GM21360 (cell line): Measurements from ENCODE around the gene MAL.
A peak's percentile ranks its signal among the peaks of the same experiment; 100 is the strongest.

ENCODE experiments used
- ATAC-seq: cut with Tn5 transposase; IDR thresholded peaks from one replicate; pipeline ENCODE4 v1.9.1; 2021; ENCODE audit warnings: mild to moderate bottlenecking, moderate library complexity; ENCODE audit not compliant: unreplicated experiment

The MAL gene

GRCh38 chr2:95015261-95015912 is 10.1 kb upstream of the MAL start:
- ATAC-seq = no peak

DNA sequence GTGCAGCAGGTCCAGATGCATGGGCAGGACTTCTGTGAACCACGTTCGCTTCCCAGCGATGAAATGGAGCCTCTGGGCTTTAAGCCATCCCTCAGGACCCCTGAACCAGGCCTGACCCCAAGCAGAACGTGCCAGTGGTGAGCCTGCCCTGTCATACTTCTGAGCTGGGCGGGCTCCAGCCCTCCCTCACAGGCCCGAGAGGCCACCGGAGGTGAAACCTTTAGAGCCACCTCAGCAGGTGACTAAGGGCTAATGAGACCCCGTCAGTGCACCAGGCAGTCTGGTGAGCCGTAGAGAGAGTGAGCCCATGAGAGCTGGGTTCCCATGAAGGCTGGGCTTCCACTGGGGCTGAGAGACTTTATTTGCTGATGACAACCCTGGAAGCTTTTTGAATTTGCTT is 8.9 kb upstream of the MAL start:
- ATAC-seq = no peak

GRCh38 chr2:95017071-95017501 is 8.4 kb upstream of the MAL start:
- ATAC-seq = no peak

DNA sequence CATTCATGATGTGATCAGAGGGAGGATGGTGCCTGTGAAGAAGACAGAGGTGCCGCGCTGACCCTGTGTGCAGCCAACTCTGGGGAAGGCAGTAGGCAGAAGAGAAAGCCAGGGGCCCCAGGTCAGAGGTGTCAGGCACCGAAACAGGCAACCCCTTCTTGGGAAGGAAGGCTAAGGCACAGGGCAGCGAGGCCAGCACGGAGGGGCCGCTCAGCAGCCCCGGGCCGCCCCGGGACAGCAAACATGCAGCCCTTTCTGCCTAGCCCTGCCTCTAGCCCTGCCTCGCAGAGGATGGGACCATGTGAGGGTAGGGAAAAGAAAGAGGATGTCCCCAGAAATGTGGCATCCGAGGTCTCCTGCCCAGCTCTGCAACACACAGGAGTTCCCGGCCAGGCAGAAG is 7.7 kb upstream of the MAL start:
- no peak for ATAC-seq

DNA sequence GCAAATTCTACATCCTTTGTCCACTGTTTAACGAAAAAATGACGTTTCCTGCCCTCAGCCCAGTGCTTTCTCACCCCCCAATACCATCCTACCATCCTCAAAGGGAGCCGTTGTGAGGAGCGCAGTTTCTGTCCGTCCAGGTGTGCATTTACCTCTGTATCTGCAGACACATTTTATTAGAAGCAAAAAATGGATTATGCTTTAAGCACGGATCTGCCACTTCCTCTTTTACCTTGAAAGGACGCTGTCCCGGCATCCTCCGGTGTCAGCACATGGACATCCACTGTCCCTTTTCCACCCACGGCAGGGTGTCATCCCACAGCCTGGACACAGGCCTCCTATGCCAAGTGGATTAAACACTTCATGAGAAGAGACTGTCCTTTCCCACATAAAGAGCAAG is 7.2 kb upstream of the MAL start:
- no peak for ATAC-seq

GRCh38 chr2:95018861-95019550 is 6.5 kb upstream of the MAL start:
- ATAC-seq = no peak

- no peak for ATAC-seq
Observed at GRCh38 chr2:95019572-95019971, 5.9 kb upstream of the MAL start.

- no peak for ATAC-seq
Observed at GRCh38 chr2:95020275-95021022, 5.1 kb upstream of the MAL start.

DNA sequence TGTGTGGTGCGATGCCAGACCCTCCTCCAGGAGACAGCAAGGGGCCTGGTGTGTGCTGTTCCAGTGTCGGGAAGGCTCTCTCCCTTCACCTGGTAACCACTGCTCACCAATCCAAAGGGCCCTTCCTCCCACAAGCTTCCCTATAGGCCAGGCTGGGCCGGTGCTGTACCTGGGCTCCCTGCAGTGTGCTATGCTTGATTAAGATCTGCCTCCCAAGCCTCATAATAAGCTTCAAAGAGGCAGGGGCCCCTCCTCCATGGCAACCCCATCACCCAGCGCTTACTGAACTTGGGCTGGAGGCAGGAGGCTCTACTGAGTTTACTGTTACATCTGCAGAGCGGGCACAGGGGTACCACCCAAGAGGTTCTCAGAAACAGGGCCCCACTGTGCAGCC is 4.5 kb upstream of the MAL start:
- no peak for ATAC-seq

- no peak for ATAC-seq
Observed at GRCh38 chr2:95021847-95022246, 3.7 kb upstream of the MAL start.

GRCh38 chr2:95022309-95023221 is 2.9 kb upstream of the MAL start:
- ATAC-seq = peak; percentile 84

DNA sequence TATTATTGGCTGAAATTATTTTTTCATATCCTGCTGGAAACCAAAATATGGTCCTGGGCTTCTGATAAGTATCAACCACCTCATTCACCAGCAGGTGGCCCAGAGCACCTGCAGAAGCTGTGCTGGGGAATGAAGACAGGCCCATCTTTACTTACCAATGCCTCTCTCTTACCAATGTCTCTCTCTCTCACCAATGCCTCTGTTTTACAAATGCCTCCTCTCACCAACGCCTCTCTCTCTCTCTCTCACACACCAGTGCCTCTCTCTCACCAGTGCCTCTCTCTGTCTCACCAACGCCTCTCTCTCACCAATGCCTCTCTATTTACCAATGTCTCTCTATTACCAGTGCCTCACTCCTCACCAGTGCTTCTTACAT is 2.3 kb upstream of the MAL start:
- no peak for ATAC-seq

DNA sequence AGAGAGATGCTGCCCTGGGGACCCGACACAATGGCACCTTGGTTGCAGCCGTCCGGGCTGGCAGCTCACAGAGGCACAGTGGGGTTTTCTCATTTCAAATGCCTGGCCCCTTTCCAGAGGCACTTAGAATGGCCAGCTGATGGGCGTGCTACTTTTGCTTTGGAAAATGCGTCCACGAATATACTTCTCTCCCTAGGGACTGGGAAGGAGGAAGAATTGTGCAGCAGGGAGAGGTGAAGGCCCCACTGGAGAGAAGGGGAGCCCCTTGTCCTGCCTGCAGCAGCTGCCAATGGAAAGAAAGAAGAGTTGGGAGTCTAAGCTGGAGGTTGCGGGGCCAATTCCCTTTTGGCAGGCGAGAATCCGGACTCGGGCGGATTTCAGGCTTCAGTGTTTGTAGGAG is 1.1 kb upstream of the MAL start:
- no peak for ATAC-seq

DNA sequence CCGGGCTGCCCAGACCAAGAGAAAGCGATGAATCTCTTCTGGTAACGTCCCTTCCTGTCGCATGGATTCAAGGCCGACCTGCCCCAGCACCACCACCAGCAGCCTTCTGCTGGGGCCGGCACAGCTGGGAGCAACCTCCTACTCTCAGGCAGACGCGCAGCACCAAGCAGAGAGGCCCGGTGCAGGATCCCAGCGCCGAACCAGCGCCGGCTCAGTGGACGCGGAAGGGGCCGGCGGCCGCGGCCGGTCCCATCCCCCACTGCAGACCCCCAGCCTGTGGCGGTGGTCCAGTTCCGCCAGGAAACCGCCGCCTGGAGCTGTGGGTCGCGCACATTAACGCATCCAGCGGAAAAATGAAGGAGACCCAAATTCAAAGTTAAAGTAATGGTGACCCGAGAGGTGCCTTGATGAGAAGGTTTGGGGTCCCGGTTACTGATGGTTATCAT is 525 bp upstream of the MAL start:
- ATAC-seq = no peak

DNA sequence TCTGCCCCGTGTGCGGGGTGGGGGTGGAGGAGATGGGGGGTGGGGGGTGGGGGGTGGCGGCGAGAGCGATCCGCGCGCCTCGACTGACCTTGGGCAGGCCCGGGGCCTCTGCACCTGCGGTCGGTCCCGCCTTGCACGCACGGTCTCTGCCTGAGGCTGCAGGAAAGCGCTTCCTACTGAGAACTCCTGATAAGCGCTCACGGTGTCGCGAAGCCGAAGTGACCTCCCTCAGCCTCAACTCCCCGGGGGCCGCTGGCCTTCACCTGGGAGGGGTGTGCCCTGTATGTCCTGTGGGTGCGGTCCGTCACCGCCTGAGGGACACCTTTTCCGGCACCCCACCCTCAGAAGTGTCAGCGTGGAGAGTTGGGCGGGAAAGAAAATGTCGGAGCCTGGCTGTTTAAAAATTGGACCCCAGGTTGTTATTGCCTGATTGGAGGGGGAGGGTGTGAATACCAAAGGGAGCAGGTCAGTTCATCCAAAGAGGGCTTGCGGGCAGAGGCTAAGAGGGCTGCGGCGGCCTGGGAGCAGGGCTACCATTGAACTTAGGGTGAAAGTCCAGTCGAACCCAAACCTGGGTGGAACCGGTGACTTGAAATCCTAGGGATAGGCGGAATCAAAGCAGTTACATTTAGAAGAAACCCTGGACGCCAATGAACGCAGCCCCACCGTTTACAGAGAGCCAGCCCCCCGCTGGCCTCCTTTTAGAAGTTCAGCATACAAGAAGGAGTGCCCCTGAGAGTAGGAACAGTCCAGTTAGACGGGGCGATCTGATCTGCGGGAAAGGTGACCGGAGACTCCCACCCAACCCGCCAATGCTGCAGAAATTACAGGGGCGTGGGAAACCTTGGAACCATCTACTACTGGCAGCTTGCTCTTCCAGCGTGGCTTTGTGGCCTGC is 1.2 kb downstream of the MAL start:
- no peak for ATAC-seq

GRCh38 chr2:95027369-95027720 is 1.8 kb downstream of the MAL start:
- ATAC-seq = no peak

DNA sequence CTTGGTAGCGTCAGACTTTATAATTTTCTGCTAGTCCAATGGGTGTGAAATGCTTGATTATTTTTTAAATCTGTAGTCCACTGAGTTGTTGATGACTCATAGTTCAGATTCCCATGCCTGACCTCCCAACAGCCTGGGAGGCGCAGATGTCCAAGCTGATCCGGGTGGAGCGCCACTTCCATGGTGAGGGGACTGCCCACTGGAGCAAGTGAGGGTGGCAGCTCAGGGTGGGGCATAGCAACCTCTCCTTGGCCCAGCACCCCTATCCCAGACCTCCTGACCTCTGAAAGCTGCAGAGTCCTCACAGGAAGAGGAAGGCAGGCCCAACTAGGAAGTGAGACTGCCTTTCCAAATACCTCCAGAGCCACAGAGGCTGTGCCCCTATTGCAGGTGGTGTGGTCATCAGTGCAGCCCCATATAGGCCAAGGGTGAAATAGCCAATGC is 4.4 kb downstream of the MAL start:
- no peak for ATAC-seq

DNA sequence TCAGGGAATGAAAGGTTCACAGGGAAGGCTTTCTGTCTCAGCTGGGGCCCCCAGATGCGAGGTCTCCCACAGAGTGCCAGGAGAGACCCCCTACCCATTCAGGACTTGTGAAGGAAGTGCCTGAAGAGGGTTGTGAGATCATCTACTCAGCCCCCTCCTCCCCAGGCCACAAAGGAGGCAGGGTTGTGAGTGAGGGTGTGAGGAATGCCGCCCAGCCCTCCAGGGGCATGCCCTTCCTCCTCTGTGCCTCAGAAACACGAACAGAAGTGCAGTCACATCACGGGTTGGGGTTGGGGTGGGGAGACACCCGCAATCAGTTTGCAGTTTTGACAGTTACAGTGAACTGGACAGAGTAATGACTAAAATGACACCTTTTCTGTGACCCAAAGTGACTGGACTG is 5.0 kb downstream of the MAL start:
- no peak for ATAC-seq

- no peak for ATAC-seq
Observed at GRCh38 chr2:95031076-95031725, 5.7 kb downstream of the MAL start.

GRCh38 chr2:95031726-95032116 is 6.2 kb downstream of the MAL start:
- no peak for ATAC-seq
